NCI-H2171 treated with DMSO at 0.1 percent for 48 hours (cell line): ENCODE measurements around the gene NCF4.

Source experiments
- DNase-seq: peaks from one replicate; lab custom pipeline; 2025; lab: John Stamatoyannopoulos, UW

Gene NCF4

DNA sequence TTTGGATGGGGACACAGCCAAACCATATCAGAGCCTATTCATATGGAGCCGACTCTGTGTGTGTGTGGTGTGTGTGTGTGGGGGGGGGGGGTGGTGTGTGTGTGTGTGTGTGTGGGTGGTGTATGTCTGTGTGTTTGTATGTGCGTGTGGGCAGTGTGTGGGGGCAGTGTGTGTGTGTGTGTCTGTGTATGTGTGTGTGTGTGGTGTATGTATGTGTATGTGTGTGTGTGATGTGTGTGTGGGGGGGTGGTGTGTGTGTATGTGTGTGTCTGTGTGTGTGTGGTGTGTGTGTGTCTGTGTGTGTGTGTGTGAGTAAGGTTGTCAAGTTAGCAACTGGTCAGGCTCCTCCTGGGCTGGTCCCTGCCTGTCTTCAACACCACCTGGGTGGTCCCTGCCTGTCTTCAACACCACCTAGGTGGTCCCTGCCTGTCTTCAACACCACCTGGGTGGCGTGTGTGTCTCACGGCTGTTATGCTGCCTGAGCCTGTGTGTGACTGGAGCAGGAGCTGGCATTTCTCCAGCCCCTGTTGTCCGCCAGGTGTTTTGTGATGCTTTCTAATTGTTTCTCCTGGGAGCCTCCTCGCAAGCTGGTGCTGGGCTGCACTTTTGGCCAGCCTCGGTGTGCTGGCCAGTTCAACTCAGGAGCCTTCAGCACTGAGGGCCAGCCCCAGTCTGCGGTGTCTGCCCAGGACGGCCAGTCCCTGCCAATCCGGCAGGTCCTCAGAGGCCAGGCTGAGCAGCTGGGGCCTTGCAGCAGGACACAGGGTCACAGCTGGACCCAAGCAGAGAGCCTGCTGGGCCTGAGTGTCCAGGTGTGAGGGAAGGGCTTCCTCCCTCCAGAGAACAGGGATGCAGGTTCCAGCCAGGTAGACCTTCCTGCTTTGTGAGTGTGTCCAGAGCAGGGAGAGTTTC lies 22.4 kb upstream of the NCF4 start:
- DNase-seq, result peak; percentile 88

DNA sequence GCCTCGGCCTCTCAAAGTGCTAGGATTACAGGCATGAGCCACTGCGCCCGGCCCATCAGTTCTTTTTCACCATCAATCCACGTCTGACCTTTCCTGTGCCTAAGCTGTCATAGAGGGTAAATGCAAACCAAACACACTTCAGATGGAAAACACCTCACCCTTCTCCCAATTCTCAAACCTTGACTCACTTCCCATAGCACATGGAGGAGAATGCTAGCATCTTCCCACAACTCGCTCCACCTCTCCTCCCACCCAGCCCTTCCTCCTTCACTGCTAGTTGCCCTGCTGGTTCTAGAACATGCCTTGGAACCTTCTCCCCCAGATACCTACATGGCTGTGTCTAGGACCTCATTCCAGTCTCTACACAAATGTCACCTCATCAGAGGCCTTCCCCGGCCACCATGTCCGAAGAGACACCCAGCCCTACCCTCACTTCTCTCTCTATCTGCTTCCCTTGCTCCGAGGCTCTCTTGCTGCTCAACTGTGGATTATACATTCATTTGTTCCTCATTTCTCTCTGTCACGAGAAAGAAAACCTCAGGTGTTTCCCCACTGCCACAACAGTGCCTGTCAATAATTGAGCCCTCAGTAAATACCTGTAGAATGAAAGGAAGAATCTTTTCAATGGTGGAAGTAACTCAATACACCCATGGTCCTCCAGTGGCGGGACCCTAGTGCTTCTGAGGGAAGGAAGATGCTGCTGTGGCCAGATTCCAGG lies 21.3 kb upstream of the NCF4 start:
- no peak for DNase-seq

GRCh38 chr22:36840106-36840505 lies 20.7 kb upstream of the NCF4 start:
- DNase-seq, result peak; percentile 35

DNA sequence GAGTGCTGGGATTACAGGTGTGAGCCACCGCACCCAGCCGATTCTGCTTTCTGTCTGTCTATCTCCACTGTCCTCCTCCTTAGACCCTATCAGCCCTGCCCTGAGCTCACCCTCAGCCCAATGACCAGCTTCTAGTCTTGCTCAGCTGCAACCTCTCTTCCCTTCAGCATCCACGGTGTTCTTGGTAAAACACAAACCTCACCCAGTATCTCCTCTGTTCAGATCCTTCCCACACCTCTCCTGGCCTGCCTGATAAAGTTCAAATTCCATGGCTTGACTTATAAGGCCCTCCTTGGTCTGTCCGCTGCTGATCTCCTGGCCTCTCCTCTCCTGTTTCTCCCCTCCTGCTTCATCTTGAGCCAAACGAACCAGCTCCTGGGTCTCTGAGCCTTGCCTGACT lies 14.5 kb upstream of the NCF4 start:
- DNase-seq, result no peak

- no peak for DNase-seq
Measured at GRCh38 chr22:36846949-36847348, 13.9 kb upstream of the NCF4 start.

DNA sequence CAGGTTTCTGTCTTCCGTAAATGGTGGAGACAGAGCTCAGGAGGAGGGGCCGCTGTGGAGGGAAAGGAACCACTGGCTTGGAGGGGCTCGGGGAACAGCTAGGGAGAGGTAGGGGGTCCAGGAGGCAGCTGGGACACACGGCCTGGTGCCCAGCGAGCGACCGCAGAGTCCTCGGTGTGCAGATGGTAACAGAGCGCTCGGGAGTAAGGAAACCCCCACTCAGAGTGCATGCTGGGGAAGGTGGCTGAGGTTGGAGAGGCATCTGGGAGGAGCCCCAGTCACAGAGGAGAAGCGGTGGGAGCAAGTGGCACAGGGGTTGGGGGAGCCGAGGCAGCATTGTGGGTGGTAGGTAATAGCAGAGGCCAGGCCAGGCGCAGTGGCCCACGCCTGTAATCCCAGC lies 10.8 kb upstream of the NCF4 start:
- no peak for DNase-seq

DNA sequence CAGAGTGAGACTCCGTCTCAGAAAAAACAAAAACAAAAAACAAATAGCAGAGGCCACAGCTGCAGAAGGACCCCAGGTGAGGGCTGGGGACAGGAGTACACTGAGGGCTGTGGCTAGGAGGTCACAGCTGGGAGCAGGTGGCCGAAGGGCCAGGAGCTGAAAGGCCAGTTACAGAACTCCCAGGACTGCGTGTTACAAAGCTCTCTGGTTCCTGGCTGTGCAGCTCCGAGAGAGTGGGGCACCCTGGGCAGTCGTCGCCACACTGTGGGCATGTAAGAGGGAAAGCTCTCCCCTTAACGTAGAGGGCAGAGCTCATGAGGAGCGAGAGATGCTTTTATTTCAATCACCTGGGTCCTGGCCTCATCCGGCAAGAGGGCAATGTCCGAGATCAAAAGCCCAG lies 10.1 kb upstream of the NCF4 start:
- no peak for DNase-seq

- DNase-seq, result peak; percentile 82
Measured at GRCh38 chr22:36852056-36852973, 8.5 kb upstream of the NCF4 start.

GRCh38 chr22:36853407-36854099 lies 7.3 kb upstream of the NCF4 start:
- peak; percentile 25 for DNase-seq

DNA sequence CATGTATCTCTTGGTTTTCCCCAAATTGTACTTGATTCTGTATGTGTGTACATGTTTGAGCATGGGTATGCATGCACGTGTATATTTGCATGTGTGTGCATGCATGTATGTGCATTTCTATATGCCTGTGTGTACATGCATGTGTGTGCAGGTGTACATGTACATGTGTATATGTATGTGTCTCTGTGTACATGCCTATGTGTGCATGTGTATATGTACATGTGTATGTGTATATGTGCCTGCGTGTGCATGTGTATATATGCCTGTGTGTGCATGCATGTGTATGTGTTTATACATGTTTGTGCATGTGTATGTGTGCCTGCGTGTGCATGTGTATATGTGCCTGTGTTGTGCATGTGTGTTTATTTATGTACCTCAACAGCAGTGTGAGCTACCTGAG lies 5.3 kb upstream of the NCF4 start:
- DNase-seq, result no peak

GRCh38 chr22:36856121-36856791 lies 4.5 kb upstream of the NCF4 start:
- DNase-seq, result peak; percentile 95

- no peak for DNase-seq
Measured at GRCh38 chr22:36856792-36857135, 4.0 kb upstream of the NCF4 start.

DNA sequence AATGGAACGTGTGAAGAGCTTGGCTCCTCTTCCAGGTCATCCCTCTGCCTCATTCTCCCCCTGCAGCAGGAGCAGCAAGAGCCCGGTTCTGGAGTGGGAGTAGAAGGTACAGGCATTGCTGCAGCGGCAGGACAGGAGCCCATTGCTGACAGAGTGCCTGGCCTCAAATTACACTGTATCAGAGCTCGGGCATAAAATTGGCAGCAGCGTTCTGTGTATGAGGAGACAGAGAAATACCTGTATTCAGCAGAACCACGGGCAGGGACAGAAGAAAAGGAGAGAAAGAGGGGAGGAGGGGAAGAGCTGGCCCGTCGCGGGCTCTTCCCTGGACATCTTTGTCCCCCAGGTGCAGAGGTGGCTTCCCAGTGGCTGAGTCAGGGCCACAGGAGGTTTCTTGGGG lies 2.6 kb upstream of the NCF4 start:
- no peak for DNase-seq

GRCh38 chr22:36858966-36859365 lies 1.8 kb upstream of the NCF4 start:
- DNase-seq, result no peak

- no peak for DNase-seq
Measured at GRCh38 chr22:36860017-36860416, 789 bp upstream of the NCF4 start.

DNA sequence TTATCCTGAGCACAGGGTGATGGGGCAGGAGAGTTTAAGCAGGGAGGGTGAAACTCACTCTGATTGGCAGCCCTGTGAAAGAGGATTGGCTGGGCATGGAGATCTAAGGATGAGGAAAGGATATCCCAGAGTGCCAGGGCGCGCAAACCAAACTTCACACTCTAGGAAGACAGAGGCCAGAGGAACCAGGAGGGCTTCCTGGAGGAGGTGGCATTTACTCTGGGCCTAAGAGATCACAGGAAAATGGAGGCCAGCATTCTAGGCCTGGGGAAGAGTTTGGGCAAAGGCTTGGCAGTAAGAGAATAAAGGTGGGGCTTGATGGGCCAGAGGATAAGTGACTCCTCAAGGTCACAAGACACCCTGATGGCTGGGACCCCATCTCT lies 377 bp upstream of the NCF4 start:
- DNase-seq, result no peak

DNA sequence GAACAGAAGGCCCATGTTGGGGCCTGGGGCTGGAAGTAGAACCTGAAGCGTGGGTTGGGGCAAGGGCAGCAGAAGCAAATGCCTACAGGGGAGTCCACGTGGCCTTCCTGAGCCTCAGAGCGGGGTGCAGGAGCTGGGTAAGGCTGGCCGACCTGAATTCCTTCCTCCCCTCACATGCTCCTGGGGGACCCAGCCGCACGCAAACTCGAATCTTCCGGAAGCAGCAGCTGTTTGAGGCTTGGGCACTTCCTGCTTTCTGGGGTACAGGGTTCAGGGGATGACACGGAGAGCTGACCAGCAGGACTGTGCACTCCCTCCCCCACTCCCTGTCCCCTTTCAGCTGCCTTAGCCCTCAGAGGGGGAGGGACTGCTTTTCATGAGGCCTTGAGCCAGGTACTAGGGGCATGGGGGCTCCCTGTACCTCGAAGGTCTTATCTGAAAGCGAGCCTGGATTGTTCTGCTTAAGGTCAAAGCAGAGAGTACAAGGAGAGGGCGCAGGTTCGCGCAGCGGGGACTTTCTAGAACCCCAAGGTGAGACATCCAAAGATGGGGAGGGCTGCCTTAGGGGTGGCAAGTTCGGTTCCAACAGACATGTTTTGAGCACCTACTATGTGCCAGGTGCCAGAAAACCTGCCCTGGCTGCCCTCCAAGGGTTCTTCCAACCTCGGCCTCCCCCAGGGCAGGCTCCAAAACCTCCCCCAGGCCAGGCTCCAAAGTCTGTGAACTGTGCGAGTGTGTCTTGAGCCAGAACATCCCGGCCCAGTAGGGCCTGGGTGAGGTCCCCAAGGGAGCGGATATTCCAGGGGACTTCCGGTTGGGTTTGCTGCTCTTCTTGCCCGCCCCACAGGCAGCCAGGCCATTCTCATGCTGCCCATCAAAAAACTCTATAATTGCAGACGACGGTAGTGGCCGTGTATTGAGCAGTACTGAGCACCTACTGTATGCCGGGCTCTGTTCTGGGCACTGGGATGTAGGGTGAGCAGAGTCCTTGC lies 1.7 kb downstream of the NCF4 start:
- no peak for DNase-seq

GRCh38 chr22:36863281-36863680 lies 2.5 kb downstream of the NCF4 start:
- DNase-seq, result no peak

DNA sequence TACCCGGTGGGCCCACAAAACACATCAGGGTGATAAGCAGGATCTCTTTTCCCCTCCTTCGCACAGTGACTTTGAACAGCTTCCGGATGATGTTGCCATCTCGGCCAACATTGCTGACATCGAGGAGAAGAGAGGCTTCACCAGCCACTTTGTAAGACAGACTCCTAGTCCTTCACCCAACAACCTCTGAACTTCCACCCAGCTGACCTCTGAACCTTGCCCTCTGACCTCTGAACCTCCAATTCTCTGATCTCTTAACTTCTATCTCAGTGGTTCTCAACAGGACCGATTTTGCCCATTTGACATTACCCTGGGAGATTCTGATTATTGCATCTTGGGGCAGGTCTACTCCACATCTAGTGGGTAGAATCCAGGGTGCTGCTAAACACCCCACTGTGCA lies 3.2 kb downstream of the NCF4 start:
- DNase-seq, result no peak
